ENCODE results near the gene NEK10. TPM values are rescaled to one million over a fixed set of nuclear protein-coding genes. Genes with fewer than 3 reads are reported as not detected.
A peak's percentile ranks its signal among the peaks of the same experiment; 100 is the strongest.

Gene NEK10
- total RNA-seq, 1 donor from 2014 or later: 4.2 TPM

DNA sequence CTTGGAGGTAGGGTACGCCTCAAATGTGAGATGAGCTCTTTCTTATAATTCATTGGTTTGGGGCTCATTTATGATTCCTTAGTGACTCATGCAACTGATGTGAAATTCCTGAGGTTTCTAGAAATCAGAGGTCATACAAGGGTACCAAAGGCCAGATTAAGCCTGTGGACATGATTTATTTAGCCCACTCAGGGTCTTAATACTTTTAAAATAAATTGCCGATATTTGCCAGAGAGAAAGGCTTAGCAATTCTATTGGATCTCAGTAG is 289.0 kb downstream of the NEK10 start:
- Mint-ChIP-seq H3K4me3 (no peak overlapping the region), H3K36me3 (no peaks in the 10 kb centered on the region), H3K27me3 (peaks cover 3% of the 10 kb centered on the region), H3K27ac (no peak overlapping the region), H3K9me3 (peaks cover 5% of the 10 kb centered on the region), H3K4me1 (ENCODE audit: unreplicated experiment) (peaks cover 13% of the 10 kb centered on the region)
- DNase-seq (ENCODE audit: extremely low spot score, unreplicated experiment): no peak
- TF ChIP-seq, protein P1, sequence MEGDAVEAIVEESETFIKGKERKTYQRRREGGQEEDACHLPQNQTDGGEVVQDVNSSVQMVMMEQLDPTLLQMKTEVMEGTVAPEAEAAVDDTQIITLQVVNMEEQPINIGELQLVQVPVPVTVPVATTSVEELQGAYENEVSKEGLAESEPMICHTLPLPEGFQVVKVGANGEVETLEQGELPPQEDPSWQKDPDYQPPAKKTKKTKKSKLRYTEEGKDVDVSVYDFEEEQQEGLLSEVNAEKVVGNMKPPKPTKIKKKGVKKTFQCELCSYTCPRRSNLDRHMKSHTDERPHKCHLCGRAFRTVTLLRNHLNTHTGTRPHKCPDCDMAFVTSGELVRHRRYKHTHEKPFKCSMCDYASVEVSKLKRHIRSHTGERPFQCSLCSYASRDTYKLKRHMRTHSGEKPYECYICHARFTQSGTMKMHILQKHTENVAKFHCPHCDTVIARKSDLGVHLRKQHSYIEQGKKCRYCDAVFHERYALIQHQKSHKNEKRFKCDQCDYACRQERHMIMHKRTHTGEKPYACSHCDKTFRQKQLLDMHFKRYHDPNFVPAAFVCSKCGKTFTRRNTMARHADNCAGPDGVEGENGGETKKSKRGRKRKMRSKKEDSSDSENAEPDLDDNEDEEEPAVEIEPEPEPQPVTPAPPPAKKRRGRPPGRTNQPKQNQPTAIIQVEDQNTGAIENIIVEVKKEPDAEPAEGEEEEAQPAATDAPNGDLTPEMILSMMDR (conservative IDR thresholded peaks at IDR 0.05): no peak

DNA sequence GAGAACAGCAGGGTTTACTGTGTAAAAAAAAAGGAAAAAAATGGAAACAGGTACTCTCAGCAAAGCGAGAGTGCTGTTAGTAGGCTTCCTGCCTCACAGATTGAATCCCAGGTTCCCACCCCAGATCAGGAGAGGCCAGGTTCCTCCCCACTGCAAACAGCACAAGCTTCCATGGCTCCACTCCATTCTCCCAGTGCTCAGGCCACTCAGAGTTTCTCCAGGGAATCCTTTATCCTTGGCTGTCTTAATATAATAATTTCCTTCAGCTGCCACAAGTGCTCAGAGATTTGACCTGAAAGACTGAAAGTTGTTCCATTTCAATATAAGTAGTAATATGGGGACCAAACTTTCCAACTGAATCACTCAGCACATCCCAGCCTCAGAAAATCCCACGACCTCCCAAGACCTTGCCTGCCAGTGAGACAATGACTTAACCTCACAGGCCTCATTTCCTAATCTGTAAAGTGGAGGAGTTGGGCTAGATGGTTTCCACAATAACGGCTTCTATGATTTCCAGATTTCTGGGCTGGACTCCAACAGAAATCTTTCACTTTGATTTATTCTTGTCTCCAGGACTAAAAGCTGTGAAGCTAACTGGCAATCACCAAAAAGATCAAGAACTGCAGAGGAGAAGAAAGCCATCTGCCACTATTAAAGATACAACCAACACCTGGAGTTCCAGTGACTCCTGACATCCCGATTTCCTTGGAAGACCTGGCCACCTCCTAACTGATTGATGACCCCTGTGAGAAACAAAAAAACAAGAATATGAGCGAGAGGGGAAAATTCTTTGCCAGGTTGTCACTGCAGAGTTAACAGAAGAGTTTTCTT is 289.5 kb downstream of the NEK10 start:
- Mint-ChIP-seq H3K27me3 (peaks cover 3% of the 10 kb centered on the region), H3K4me1 (ENCODE audit: unreplicated experiment) (peaks cover 13% of the 10 kb centered on the region), H3K9me3 (peaks cover 5% of the 10 kb centered on the region), H3K36me3 (no peaks in the 10 kb centered on the region), H3K4me3 (no peak overlapping the region), H3K27ac (no peak overlapping the region)
- DNase-seq (ENCODE audit: extremely low spot score, unreplicated experiment): no peak
- TF ChIP-seq, protein P1 (conservative IDR thresholded peaks at IDR 0.05): no peak

DNA sequence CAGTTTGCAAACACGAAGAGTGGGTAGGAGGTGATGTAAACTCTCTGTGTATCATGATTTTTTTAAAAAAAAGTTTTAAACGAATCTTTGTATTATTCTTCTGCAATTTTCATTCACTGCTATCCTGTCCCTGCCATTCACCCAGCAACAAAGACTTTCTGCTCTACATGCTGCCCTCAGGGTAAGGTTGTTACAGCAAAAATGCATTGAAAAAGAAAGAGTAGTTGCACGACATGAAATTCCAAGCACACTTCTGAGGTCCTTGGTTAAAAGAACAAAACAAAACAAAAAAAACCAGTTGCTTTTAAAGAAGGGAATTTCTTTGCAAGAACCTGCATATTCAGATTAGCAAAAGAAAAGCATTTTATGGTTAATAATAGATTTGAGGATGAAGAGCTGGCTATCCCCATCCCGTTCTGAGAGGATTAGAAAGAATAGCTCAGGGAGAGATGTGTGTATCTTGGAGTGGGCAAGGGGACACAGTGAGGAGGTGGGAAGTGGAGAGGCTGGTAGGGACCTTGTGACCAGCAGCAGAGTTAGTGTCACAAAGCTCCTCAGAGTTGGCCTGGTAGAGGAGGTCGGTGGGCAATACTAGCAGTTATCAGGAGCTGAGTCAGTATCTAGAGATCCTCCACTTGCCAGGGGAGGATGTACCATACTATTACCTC is 290.8 kb downstream of the NEK10 start:
- Mint-ChIP-seq H3K4me3 (peak overlapping the region; percentile 19), H3K4me1 (ENCODE audit: unreplicated experiment) (peaks cover 16% of the 10 kb centered on the region), H3K27ac (peak overlapping the region; percentile 48), H3K9me3 (peaks cover 5% of the 10 kb centered on the region), H3K27me3 (peaks cover 3% of the 10 kb centered on the region), H3K36me3 (no peaks in the 10 kb centered on the region)
- TF ChIP-seq, protein P1 (conservative IDR thresholded peaks at IDR 0.05): no peak
- DNase-seq (ENCODE audit: extremely low spot score, unreplicated experiment): no peak

DNA sequence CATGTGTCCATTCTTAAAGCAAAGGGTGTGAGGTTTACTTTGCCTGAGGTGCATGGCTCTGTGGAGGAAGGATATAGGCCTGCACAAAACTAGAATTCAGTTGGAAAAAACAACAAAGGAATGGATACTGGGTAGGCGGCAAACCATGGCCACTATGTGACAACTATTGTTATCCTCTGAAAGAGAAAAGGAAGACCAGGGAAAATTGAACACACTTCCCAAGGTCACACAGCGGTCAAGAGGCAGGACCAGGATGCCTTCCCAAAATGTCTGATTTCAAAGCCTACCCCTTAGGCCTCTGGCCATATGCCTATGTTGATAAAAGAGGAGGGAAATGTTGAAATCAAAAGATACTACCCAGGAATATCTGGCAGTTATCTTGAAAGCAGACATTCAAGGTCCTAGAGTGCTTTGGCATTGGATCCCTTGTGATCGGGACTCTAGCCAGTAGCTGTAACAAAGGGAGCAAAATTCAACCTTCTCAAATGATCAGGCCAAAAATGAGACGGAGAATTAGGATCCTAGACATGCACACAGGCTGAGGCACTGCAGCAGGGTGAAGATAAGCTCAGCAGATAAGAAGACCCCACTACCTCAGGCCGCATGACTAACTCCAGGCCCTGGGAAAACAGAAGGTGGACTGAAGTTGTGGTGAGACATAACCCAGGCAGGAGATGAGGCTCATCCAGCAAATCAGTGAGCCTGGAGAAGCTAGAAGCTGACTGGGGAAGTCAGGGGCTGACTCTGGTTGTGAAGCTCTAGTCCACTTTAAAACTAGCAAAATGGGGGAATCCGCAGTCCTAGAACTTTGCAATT is 292.2 kb downstream of the NEK10 start:
- Mint-ChIP-seq H3K4me3 (no peak overlapping the region), H3K36me3 (no peaks in the 10 kb centered on the region), H3K27me3 (peaks cover 3% of the 10 kb centered on the region), H3K4me1 (ENCODE audit: unreplicated experiment) (peaks cover 20% of the 10 kb centered on the region), H3K9me3 (peaks cover 5% of the 10 kb centered on the region), H3K27ac (no peak overlapping the region)
- DNase-seq (ENCODE audit: extremely low spot score, unreplicated experiment): no peak
- TF ChIP-seq, protein P1 (conservative IDR thresholded peaks at IDR 0.05): no peak

DNA sequence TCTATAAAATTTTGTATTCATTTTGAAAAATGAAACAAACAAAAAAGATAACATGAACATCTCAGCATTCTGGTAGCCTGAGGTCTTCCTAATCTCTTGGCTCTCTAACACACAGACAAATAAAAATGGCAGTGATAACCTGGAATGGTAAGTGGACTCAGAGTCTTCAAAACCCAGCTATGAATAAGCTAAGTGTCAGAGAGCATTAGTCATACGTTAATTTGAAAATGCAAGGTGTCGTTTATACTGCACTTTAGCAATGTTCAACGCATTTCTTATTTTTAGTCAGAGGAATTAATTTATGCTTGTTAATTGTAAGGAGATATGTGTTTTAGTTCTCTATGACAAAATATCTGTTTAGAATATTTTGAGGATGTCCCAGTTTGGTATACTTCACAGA is 294.3 kb downstream of the NEK10 start:
- Mint-ChIP-seq H3K36me3 (no peaks in the 10 kb centered on the region), H3K4me1 (ENCODE audit: unreplicated experiment) (peaks cover 20% of the 10 kb centered on the region), H3K27me3 (peaks cover 3% of the 10 kb centered on the region), H3K4me3 (no peak overlapping the region), H3K9me3 (peaks cover 5% of the 10 kb centered on the region), H3K27ac (no peak overlapping the region)
- TF ChIP-seq, protein P1 (conservative IDR thresholded peaks at IDR 0.05): no peak
- no peak for DNase-seq (ENCODE audit: extremely low spot score, unreplicated experiment)

Data from type B pancreatic cell (in vitro differentiated cells).